Cardiac muscle cell (in vitro differentiated cells and primary cell): ENCODE measurements around the gene MCFD2. TPM values are rescaled to one million over a fixed set of nuclear protein-coding genes. Genes with fewer than 3 reads are reported as not detected.

ENCODE experiments used
- DNase-seq, 2 donors: peaks; one replicate each; pipeline versions ENCODE4 v3.0.0 to v3.0.0-alpha.2; 2010 to 2017; ENCODE audit warnings: low read depth in 1 of 2, low spot score in 1 of 2
- H3K27ac ChIP-seq: fragments of 200-600 bp; sonication (generic); 2 replicates; pipeline ENCODE4 v1.5.1; 2016
- H3K27me3 ChIP-seq: fragments of 200-600 bp; sonication (generic); 2 replicates; pipeline ENCODE4 v1.6.0; 2016; ENCODE audit warnings: control low read depth
- H3K36me3 ChIP-seq: fragments of 200-600 bp; sonication (generic); 2 replicates; pipeline ENCODE4 v1.5.1; 2016; ENCODE audit warnings: control low read depth
- H3K4me1 ChIP-seq: fragments of 200-600 bp; sonication (generic); 2 replicates; pipeline ENCODE4 v1.8.1; 2017; ENCODE audit warnings: low read depth, mild to moderate bottlenecking, mixed run types
- H3K4me3 ChIP-seq: fragments of 200-600 bp; sonication (generic); 2 replicates; pipeline ENCODE4 v1.5.1; 2016; ENCODE audit warnings: mild to moderate bottlenecking
- H3K9me3 ChIP-seq: fragments of 200-600 bp; sonication (generic); 2 replicates; pipeline ENCODE4 v1.5.1; 2017; ENCODE audit warnings: low read depth, mild to moderate bottlenecking, control low read depth
- CTCF ChIP-seq: IDR thresholded peaks from 2 replicates; pipeline ENCODE4 v1.5.1; 2012; ENCODE audit warnings: low read depth, mild to moderate bottlenecking, low read length
- polyA plus RNA-seq: library from polyadenylated mRNA; unstranded; fragments of >200 nt; fragmentation: Nextera tagmentation; extraction: Ambion mirVana; gene quantifications from 2 replicates; pipeline ENCODE4 v1.2.1, GENCODE V29; 2016
- total RNA-seq: library from RNA; depleted of rRNA; stranded (reverse); fragments of >200 nt; gene quantifications from 2 replicates; pipeline ENCODE4 v1.2.3, GENCODE V29; 2016

MCFD2 gene
- total RNA-seq (59.1 and 123 TPM in 2 replicates), polyA plus RNA-seq (64.2 and 69.7 TPM in 2 replicates)

DNA sequence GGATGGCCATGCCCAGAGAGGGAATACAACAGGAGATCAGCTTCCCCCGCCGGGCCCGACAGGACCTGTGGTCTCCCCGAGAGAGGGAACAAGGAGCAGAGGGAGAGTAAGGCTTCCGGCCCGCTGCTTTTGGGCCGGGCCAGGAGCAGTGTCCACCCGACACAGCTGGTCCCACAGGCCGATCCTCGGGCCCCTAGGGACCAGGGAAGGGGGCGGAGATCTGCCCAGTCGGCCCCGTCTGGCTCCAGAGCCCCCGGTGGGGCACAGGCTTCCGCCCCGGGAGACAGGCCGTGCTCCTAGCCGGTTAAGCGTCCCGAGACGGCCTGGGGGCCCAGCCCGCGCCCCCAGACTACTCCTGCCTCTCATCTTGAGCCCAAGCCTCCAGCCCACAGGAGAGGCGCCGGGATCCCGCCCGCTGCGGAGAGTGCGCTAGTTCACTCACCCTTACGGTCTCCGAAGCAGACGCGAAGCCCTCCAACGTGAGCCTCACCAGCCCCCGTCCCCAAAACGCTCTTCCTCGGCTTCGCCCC, at the start of gene MCFD2:
Gene MCFD2, minus strand, starts transcription at position 526 of the 530 bp plus-strand sequence. CDS start 6,635 bp downstream, outside the sequence.
- Histone ChIP-seq H3K4me3 (peak within 1 kb of the TSS; percentile 98), H3K36me3 (no peaks in the 10 kb centered on the region), H3K27ac (peak within 1 kb of the TSS; percentile 95), H3K9me3 (no peaks in the 10 kb centered on the region), H3K4me1 (peaks cover 6% of the 10 kb centered on the region), H3K27me3 (no peaks in the 10 kb centered on the region)
- TF ChIP-seq CTCF = no peak
- DNase-seq = peak in 1 of 2 donors; percentile 49

GRCh38 chr2:46964835-46965560, 49.4 kb upstream of the MCFD2 start:
- no peak overlapping the region for H3K27ac ChIP-seq
- H3K4me1 ChIP-seq = no peaks in the 10 kb centered on the region
- H3K36me3 ChIP-seq = no peaks in the 10 kb centered on the region
- peak in 1 of 2 donors; percentile 57 for DNase-seq
- H3K9me3 ChIP-seq = no peaks in the 10 kb centered on the region
- no peak overlapping the region for H3K4me3 ChIP-seq
- H3K27me3 ChIP-seq = no peaks in the 10 kb centered on the region
- no peak for TF ChIP-seq CTCF

- DNase-seq = peak in 1 of 2 donors; percentile 48
- TF ChIP-seq CTCF = no peak
- Histone ChIP-seq H3K36me3 (no peaks in the 10 kb centered on the region), H3K4me3 (no peak overlapping the region), H3K27me3 (no peaks in the 10 kb centered on the region), H3K9me3 (no peaks in the 10 kb centered on the region), H3K27ac (no peak overlapping the region), H3K4me1 (no peaks in the 10 kb centered on the region)
Measured at GRCh38 chr2:46963941-46964673, 48.5 kb upstream of the MCFD2 start.

DNA sequence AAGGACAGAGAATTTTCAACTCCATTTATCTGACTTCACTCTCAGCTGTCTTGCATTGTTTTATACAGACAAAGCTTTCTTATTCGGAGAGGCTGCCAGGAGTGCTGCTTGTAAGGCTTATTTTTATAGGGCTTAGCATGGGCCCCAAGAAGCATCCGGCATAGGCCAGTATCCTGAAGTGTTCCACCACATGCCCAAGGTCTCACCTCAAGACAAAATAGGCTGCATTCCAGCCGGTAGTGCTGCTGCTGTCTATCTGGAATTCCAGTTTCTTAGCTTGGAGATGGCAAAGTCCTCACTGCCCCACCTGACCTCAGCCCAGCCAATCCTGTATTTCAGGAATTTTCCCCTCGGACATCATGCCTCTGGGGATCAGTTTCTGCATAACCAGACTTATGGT, 47.6 kb upstream of the MCFD2 start:
- TF ChIP-seq CTCF = no peak
- no peak for DNase-seq
- H3K36me3 ChIP-seq = no peaks in the 10 kb centered on the region
- H3K9me3 ChIP-seq = no peaks in the 10 kb centered on the region
- H3K27ac ChIP-seq = no peak overlapping the region
- no peaks in the 10 kb centered on the region for H3K4me1 ChIP-seq
- no peaks in the 10 kb centered on the region for H3K27me3 ChIP-seq
- no peak overlapping the region for H3K4me3 ChIP-seq

DNA sequence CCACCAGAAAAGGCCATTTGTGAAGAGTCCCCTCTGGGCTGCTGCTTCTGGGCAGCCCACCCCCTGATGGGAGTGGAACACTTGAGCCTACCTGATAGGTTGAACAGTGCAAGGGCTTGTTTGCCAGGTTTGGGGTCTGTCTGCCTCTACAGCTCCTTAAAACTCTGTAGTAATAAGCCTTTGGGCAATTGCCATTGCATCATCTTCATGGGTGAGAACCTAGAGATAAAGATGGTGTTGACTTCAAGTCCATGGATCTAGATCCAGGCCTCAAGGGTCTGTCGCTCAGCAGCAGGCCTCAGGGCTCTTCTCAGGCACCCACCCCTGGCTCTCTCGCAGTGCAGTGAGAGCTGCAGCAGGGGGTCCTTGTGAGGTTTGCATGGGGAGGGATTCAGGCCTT, 47.1 kb upstream of the MCFD2 start:
- no peak for TF ChIP-seq CTCF
- no peaks in the 10 kb centered on the region for H3K9me3 ChIP-seq
- DNase-seq = no peak

More for the DNA sequence above, 47.1 kb upstream of the MCFD2 start:
- H3K27me3 ChIP-seq = no peaks in the 10 kb centered on the region
- no peak overlapping the region for H3K4me3 ChIP-seq
- H3K27ac ChIP-seq = no peak overlapping the region
- no peaks in the 10 kb centered on the region for H3K36me3 ChIP-seq
- no peaks in the 10 kb centered on the region for H3K4me1 ChIP-seq
